K562 (cell line): ENCODE results near the gene HSD11B1L. TPM values are rescaled to one million over a fixed set of nuclear protein-coding genes. Genes with fewer than 3 reads are reported as not detected.

ENCODE experiments used
- AFF4 ChIP-seq: sonication (generic); formaldehyde crosslinking; IDR thresholded peaks from 2 replicates; pipeline ENCODE4 v1.8.0; 2023; ENCODE audit warnings: mild to moderate bottlenecking, missing genetic modification reagents
- ARID4B ChIP-seq: sonication (generic); formaldehyde crosslinking; IDR thresholded peaks from 2 replicates; pipeline ENCODE4 v1.8.0; 2022; ENCODE audit warnings: mild to moderate bottlenecking, missing genetic modification reagents
- BMI1 ChIP-seq: fragments of 150-350 bp; IDR thresholded peaks from 2 replicates; pipeline ENCODE4 v1.6.1; 2014; ENCODE audit warnings: low read length
- GTF2B ChIP-seq: IDR thresholded peaks from 2 replicates; pipeline ENCODE4 v1.6.1; 2011; ENCODE audit not compliant: insufficient read length; ENCODE audit errors: extremely low read depth
- NFYB ChIP-seq: IDR thresholded peaks from 2 replicates; pipeline ENCODE4 v1.6.1; 2011; ENCODE audit warnings: mild to moderate bottlenecking, moderate library complexity; ENCODE audit not compliant: insufficient read length; ENCODE audit errors: extremely low read depth
- NR1H2 ChIP-seq: sonication (generic); formaldehyde crosslinking; IDR thresholded peaks from 2 replicates; pipeline ENCODE4 v1.4.0; 2020; ENCODE audit warnings: mild to moderate bottlenecking, missing genetic modification reagents
- RERE ChIP-seq: sonication (generic); formaldehyde crosslinking; IDR thresholded peaks from 2 replicates; pipeline ENCODE4 v1.8.0; 2023; ENCODE audit warnings: missing genetic modification reagents, mild to moderate bottlenecking, borderline replicate concordance
- SUPT5H ChIP-seq: fragments of 450-650 bp; IDR thresholded peaks from 2 replicates; pipeline ENCODE4 v1.6.1; 2016
- TBP ChIP-seq: optimal IDR thresholded peaks from 2 replicates; pipeline ENCODE3; 2011; ENCODE audit warnings: low read depth, low read length, improper control_type of control experiment
- U2AF1 ChIP-seq: fragments of 200-400 bp; formaldehyde crosslinking; optimal IDR thresholded peaks from 2 replicates; pipeline ENCODE3; 2017; ENCODE audit warnings: mild to moderate bottlenecking, low read depth, low read length, moderate library complexity
- ZFP36 ChIP-seq: fragments of 150-350 bp; IDR thresholded peaks from 2 replicates; pipeline ENCODE4 v1.6.1; 2018; ENCODE audit warnings: low read length, low read depth; ENCODE audit not compliant: partially characterized antibody
- ZNF12 ChIP-seq: sonication (generic); formaldehyde crosslinking; IDR thresholded peaks from 2 replicates; pipeline ENCODE4 v1.4.0; 2020; ENCODE audit warnings: mild to moderate bottlenecking, missing genetic modification reagents
- ZNF431 ChIP-seq: sonication (generic); formaldehyde crosslinking; IDR thresholded peaks from 2 replicates; pipeline ENCODE4 v1.8.0; 2022; ENCODE audit warnings: mild to moderate bottlenecking, missing genetic modification reagents
- ZNF780A ChIP-seq: fragments of 250-450 bp; sonication (Bioruptor Pico); IDR thresholded peaks from 2 replicates; pipeline ENCODE4 v1.5.0; 2021; ENCODE audit warnings: mild to moderate bottlenecking
- ZSCAN32 ChIP-seq: fragments of 450-650 bp; formaldehyde crosslinking; IDR thresholded peaks from 2 replicates; pipeline ENCODE4 v1.4.0; 2020; ENCODE audit warnings: mild to moderate bottlenecking, moderate library complexity
- polyA plus RNA-seq, 8 experiments: library from polyadenylated mRNA; depleted of rRNA in 4 of 8; stranded (reverse) in 5 of 8; unstranded in 3 of 8; fragments of >200 nt; fragmentation: Nextera tagmentation in 2 of 8; fragmentation: Illumina TruSeq in 1 of 8; extraction: Ambion mirVana in 2 of 8; extraction: Trizol in 1 of 8; gene quantifications; 2 replicates each; pipeline versions ENCODE4 v1.2.1 to v1.2.3, GENCODE V29; 2011 to 2014; ENCODE audit warnings: inconsistent platforms in 1 of 8, missing spikeins in 1 of 8
- total RNA-seq, 7 experiments: library from RNA; depleted of rRNA in 6 of 7; stranded (reverse); fragments of >200 nt in 6 of 7; fragmentation: Illumina TruSeq in 2 of 7; extraction: Trizol in 2 of 7; gene quantifications; 2 replicates each; pipeline versions ENCODE4 v1.2.1 to v1.2.3, GENCODE V29; 2011 to 2021; ENCODE audit warnings: low replicate concordance in 1 of 7

HSD11B1L gene
- total and polyA plus RNA-seq, 9 of the 15 experiments (the other 6 are each of a cell fraction or from before 2014, with no cell fraction given): 0.31 to 7.7 (median 2.3) TPM

GRCh38 chr19:5680084-5680436 is 767 bp upstream of the HSD11B1L start (continued):
- peak; percentile 77; the same call in 1 of the 2 replicates for TF ChIP-seq NR1H2 (CRISPR knock-in tag)
- TF ChIP-seq SUPT5H: no peak; the same call in 1 of the 2 replicates
- TF ChIP-seq ZNF12: no peak
- TF ChIP-seq ZNF780A: no peak
- no peak for TF ChIP-seq GTF2B
- no peak for TF ChIP-seq NFYB
- TF ChIP-seq TBP: no peak
- TF ChIP-seq U2AF1: no peak
- no peak for TF ChIP-seq ZFP36
- TF ChIP-seq RERE: no peak
- peak; percentile 86; the same call in 1 of the 2 replicates for TF ChIP-seq ARID4B (CRISPR knock-in tag)
- TF ChIP-seq AFF4: no peak; the same call in 1 of the 2 replicates
- TF ChIP-seq ZSCAN32 (CRISPR knock-in tag): no peak
- TF ChIP-seq ZNF431 (CRISPR knock-in tag): peak; percentile 6; the same call in 1 of the 2 replicates
- no peak for TF ChIP-seq BMI1
